GM06990 (cell line): ENCODE results near the gene RXRA.

ENCODE experiments used
- DNase-seq: peaks from one replicate; pipeline ENCODE4 v3.0.0-alpha.2; 2011; ENCODE audit not compliant: insufficient read length; ENCODE audit errors: extremely low read depth
- H3K27me3 ChIP-seq: replicated peaks from 2 replicates; pipeline ENCODE4 v1.6.0; 2011; ENCODE audit warnings: low read length; ENCODE audit not compliant: control insufficient read depth, insufficient read depth
- H3K36me3 ChIP-seq: 2 replicates; pipeline ENCODE4 v1.5.1; 2011; ENCODE audit warnings: low read length; ENCODE audit not compliant: control insufficient read depth, insufficient read depth
- H3K4me3 ChIP-seq: replicated peaks from 2 replicates; pipeline ENCODE4 v1.5.1; 2011; ENCODE audit warnings: low read depth, mild to moderate bottlenecking, control low read depth, low read length
- CTCF ChIP-seq: IDR thresholded peaks from 2 replicates; pipeline ENCODE4 v1.5.1; 2011; ENCODE audit warnings: low read length, control low read depth, mild to moderate bottlenecking, inconsistent platforms; ENCODE audit not compliant: insufficient read depth, poor library complexity, severe bottlenecking

Gene RXRA

GRCh38 chr9:134410071-134410834 lies 84.0 kb downstream of the RXRA start:
- TF ChIP-seq CTCF = no peak
- Histone ChIP-seq H3K4me3 (no peak overlapping the region), H3K27me3 (no peaks in the 10 kb centered on the region), H3K36me3 (peaks cover 42% of the 10 kb centered on the region)
- DNase-seq = no peak

GRCh38 chr9:134410835-134411217 lies 84.6 kb downstream of the RXRA start:
- DNase-seq = no peak
- Histone ChIP-seq H3K27me3 (no peaks in the 10 kb centered on the region), H3K36me3 (peaks cover 39% of the 10 kb centered on the region), H3K4me3 (no peak overlapping the region)
- no peak for TF ChIP-seq CTCF

GRCh38 chr9:134411440-134412297 lies 85.4 kb downstream of the RXRA start:
- no peak overlapping the region for H3K4me3 ChIP-seq
- no peaks in the 10 kb centered on the region for H3K27me3 ChIP-seq
- TF ChIP-seq CTCF = no peak
- H3K36me3 ChIP-seq = peaks cover 37% of the 10 kb centered on the region
- no peak for DNase-seq

GRCh38 chr9:134412298-134412711 lies 86.0 kb downstream of the RXRA start:
- Histone ChIP-seq H3K36me3 (peaks cover 39% of the 10 kb centered on the region), H3K27me3 (no peaks in the 10 kb centered on the region), H3K4me3 (no peak overlapping the region)
- no peak for TF ChIP-seq CTCF
- no peak for DNase-seq

GRCh38 chr9:134413112-134413715 lies 87.0 kb downstream of the RXRA start:
- Histone ChIP-seq H3K36me3 (peaks cover 37% of the 10 kb centered on the region), H3K27me3 (no peaks in the 10 kb centered on the region), H3K4me3 (no peak overlapping the region)
- DNase-seq = no peak
- no peak for TF ChIP-seq CTCF
